Smooth muscle cell (in vitro differentiated cells): Measurements from ENCODE around the gene USP1. TPM values are rescaled to one million over a fixed set of nuclear protein-coding genes. Genes with fewer than 3 reads are reported as not detected.

Experiments
- DNase-seq: peaks from one replicate; lab custom pipeline; 2025; ENCODE audit not compliant: unreplicated experiment; lab: John Stamatoyannopoulos, UW
- H2AFZ ChIP-seq: fragments of 200-600 bp; sonication (generic); 2 replicates; pipeline ENCODE4 v1.6.0; 2016; ENCODE audit warnings: antibody characterized with exemption, low read depth, mild to moderate bottlenecking
- H3F3A ChIP-seq: fragments of 200-600 bp; sonication (generic); 2 replicates; pipeline ENCODE4 v1.6.0; 2017; ENCODE audit warnings: antibody characterized with exemption, low read depth
- H3K27ac ChIP-seq: fragments of 200-600 bp; sonication (generic); 2 replicates; pipeline ENCODE4 v1.5.1; 2016; ENCODE audit warnings: low read depth, mild to moderate bottlenecking
- H3K27me3 ChIP-seq: fragments of 200-600 bp; sonication (generic); 2 replicates; pipeline ENCODE4 v1.6.1; 2016; ENCODE audit warnings: low read depth, mild to moderate bottlenecking
- H3K36me3 ChIP-seq: fragments of 200-600 bp; sonication (generic); 2 replicates; pipeline ENCODE4 v1.5.1; 2016; ENCODE audit warnings: low read depth
- H3K4me1 ChIP-seq: fragments of 200-600 bp; sonication (generic); 2 replicates; pipeline ENCODE4 v1.5.1; 2016; ENCODE audit warnings: low read depth
- H3K4me2 ChIP-seq: fragments of 200-600 bp; sonication (generic); 2 replicates; pipeline ENCODE4 v1.6.0; 2016; ENCODE audit warnings: mild to moderate bottlenecking
- H3K4me3 ChIP-seq: fragments of 200-600 bp; sonication (generic); 2 replicates; pipeline ENCODE4 v1.5.1; 2016; ENCODE audit warnings: mild to moderate bottlenecking
- H3K79me2 ChIP-seq: fragments of 200-600 bp; sonication (generic); 2 replicates; pipeline ENCODE4 v1.6.0; 2016; ENCODE audit warnings: low read depth, mild to moderate bottlenecking
- H3K9ac ChIP-seq: fragments of 200-600 bp; sonication (generic); 2 replicates; pipeline ENCODE4 v1.6.0; 2016; ENCODE audit warnings: low read depth
- H3K9me3 ChIP-seq: fragments of 200-600 bp; sonication (generic); replicated peaks from 2 replicates; pipeline ENCODE4 v1.5.1; 2016; ENCODE audit warnings: low read depth
- H4K20me1 ChIP-seq: fragments of 200-600 bp; sonication (generic); 2 replicates; pipeline ENCODE4 v1.6.0; 2016; ENCODE audit warnings: low read depth
- WGBS: methylation state at CpG from one replicate; pipeline ENCODE4 v1.1.7; 2016; ENCODE audit warnings: low lambda C conversion rate; 5-methylcytosine and 5-hydroxymethylcytosine counted together
- polyA plus RNA-seq: library from polyadenylated mRNA; unstranded; fragments of >200 nt; fragmentation: Nextera tagmentation; extraction: Ambion mirVana; gene quantifications from 2 replicates; pipeline ENCODE4 v1.2.1, GENCODE V29; 2016
- total RNA-seq: library from RNA; depleted of rRNA; stranded (reverse); fragments of >200 nt; gene quantifications from 2 replicates; pipeline ENCODE4 v1.2.3, GENCODE V29; 2014
- TF ChIP-seq, protein P1 (sequence below): fragments of 200-600 bp; sonication (generic); IDR thresholded peaks from 2 replicates; pipeline ENCODE4 v1.5.1; 2017; ENCODE audit warnings: borderline replicate concordance, mild to moderate bottlenecking, antibody characterized with exemption; ENCODE audit not compliant: insufficient read depth, poor library complexity, severe bottlenecking

The USP1 gene
- total and polyA plus RNA-seq, 2 experiments from 2014 or later = 11.9 to 22.1 TPM

DNA sequence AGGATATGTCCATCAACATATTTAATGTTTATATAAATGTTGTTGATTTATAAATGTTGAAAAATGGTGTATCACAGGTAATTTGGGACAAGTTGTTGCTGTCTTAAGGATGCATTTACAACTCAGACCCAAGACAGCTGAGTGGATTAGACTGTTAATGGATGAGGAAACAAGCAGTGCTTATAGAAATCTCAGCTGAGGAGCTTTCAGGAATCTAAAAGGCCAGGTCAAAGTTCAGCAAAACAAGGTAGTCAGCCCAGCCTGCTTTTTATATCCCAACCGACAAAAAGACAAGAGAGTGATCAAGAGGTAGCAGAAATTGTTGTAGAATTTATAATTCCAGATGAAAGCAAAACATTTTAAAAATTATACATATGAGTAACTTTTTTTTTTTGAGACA, 16.6 kb upstream of the USP1 start:
- Histone ChIP-seq H3K79me2 (no peaks in the 10 kb centered on the region), H3K27me3 (no peaks in the 10 kb centered on the region), H4K20me1 (no peaks in the 10 kb centered on the region), H3K4me3 (no peak overlapping the region), H3K4me1 (no peaks in the 10 kb centered on the region), H3K27ac (no peak overlapping the region), H3F3A (no peaks in the 10 kb centered on the region), H2AFZ (no peak overlapping the region), H3K9me3 (no peaks in the 10 kb centered on the region), H3K36me3 (no peaks in the 10 kb centered on the region), H3K4me2 (no peak overlapping the region), H3K9ac (no peak overlapping the region)
- DNase-seq = no peak
- TF ChIP-seq, protein P1, sequence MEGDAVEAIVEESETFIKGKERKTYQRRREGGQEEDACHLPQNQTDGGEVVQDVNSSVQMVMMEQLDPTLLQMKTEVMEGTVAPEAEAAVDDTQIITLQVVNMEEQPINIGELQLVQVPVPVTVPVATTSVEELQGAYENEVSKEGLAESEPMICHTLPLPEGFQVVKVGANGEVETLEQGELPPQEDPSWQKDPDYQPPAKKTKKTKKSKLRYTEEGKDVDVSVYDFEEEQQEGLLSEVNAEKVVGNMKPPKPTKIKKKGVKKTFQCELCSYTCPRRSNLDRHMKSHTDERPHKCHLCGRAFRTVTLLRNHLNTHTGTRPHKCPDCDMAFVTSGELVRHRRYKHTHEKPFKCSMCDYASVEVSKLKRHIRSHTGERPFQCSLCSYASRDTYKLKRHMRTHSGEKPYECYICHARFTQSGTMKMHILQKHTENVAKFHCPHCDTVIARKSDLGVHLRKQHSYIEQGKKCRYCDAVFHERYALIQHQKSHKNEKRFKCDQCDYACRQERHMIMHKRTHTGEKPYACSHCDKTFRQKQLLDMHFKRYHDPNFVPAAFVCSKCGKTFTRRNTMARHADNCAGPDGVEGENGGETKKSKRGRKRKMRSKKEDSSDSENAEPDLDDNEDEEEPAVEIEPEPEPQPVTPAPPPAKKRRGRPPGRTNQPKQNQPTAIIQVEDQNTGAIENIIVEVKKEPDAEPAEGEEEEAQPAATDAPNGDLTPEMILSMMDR = no peak
- 91% methylated on average over 1 of the region's 1 CpG for WGBS

- TF ChIP-seq, protein P1 = no peak
- DNase-seq = no peak
- Histone ChIP-seq H3K36me3 (no peaks in the 10 kb centered on the region), H2AFZ (no peak overlapping the region), H3F3A (no peaks in the 10 kb centered on the region), H3K27me3 (no peaks in the 10 kb centered on the region), H3K4me1 (no peaks in the 10 kb centered on the region), H3K9me3 (no peaks in the 10 kb centered on the region), H3K79me2 (no peaks in the 10 kb centered on the region), H3K9ac (no peak overlapping the region), H3K4me2 (no peak overlapping the region), H4K20me1 (no peaks in the 10 kb centered on the region), H3K27ac (no peak overlapping the region), H3K4me3 (no peak overlapping the region)
- 90% methylated on average over 14 of the region's 14 CpGs for WGBS
These were observed 13.1 kb upstream of the USP1 start for GRCh38 chr1:62423580-62424242.

- no peak overlapping the region for H3K9ac ChIP-seq
- no peak overlapping the region for H2AFZ ChIP-seq
- H3K9me3 ChIP-seq = no peaks in the 10 kb centered on the region
- no peaks in the 10 kb centered on the region for H3K4me1 ChIP-seq
- H3K79me2 ChIP-seq = no peaks in the 10 kb centered on the region
- H4K20me1 ChIP-seq = no peaks in the 10 kb centered on the region
- DNase-seq = no peak
- WGBS = 74% methylated on average over 4 of the region's 4 CpGs
- H3K4me2 ChIP-seq = no peak overlapping the region
- no peak overlapping the region for H3K4me3 ChIP-seq
- TF ChIP-seq, protein P1 = no peak
- H3K27ac ChIP-seq = no peak overlapping the region
- no peaks in the 10 kb centered on the region for H3F3A ChIP-seq
- H3K27me3 ChIP-seq = no peaks in the 10 kb centered on the region
- H3K36me3 ChIP-seq = no peaks in the 10 kb centered on the region
These were observed 12.4 kb upstream of the USP1 start for GRCh38 chr1:62424411-62424810.

GRCh38 chr1:62425041-62425440, 11.8 kb upstream of the USP1 start:
- H3K4me2 ChIP-seq = no peak overlapping the region
- no peaks in the 10 kb centered on the region for H3K36me3 ChIP-seq
- H3F3A ChIP-seq = no peaks in the 10 kb centered on the region
- H3K9me3 ChIP-seq = no peaks in the 10 kb centered on the region
- TF ChIP-seq, protein P1 = no peak
- no peak overlapping the region for H2AFZ ChIP-seq
- no peaks in the 10 kb centered on the region for H4K20me1 ChIP-seq
- no peaks in the 10 kb centered on the region for H3K79me2 ChIP-seq
- WGBS = 89% methylated on average over 5 of the region's 5 CpGs
- H3K9ac ChIP-seq = no peak overlapping the region
- H3K27ac ChIP-seq = no peak overlapping the region
- H3K4me3 ChIP-seq = no peak overlapping the region
- DNase-seq = no peak
- H3K27me3 ChIP-seq = no peaks in the 10 kb centered on the region
- no peaks in the 10 kb centered on the region for H3K4me1 ChIP-seq
